HepG2 (cell line): ENCODE measurements around the gene SGCG. TPM values are rescaled to one million over a fixed set of nuclear protein-coding genes. Genes with fewer than 3 reads are reported as not detected.

Experiments
- ATAC-seq: fragments of 200-7000 bp; cut with Tn5 transposase; 3 replicates; pipeline ENCODE4 v1.9.1; 2020; ENCODE audit warnings: mild to moderate bottlenecking, moderate library complexity
- BruUV-seq: library from RNA; stranded (reverse); fragments of 400-500 nt; replicated peaks from 2 replicates; lab custom pipeline; 2021; lab: Mats Ljungman, UMichigan
- CTCF ChIA-PET: fragments of 300-600 bp; formaldehyde crosslinking; extraction: SDS; loops from one replicate; lab custom pipeline; 2021; ENCODE audit warnings: low total read pairs, inconsistent platforms, low intra/inter-chr PET ratio; lab: Yijun Ruan, JAX
- POLR2A ChIA-PET: fragments of 350-600 bp; sonication (Branson Sonifier 250); formaldehyde crosslinking; loops from one replicate; lab custom pipeline; 2020; ENCODE audit warnings: antibody characterized with exemption, inconsistent platforms; lab: Yijun Ruan, JAX
- DNase-seq: peaks from one replicate; pipeline ENCODE4 v3.0.0-alpha.2; 2015; ENCODE audit warnings: low spot score
- FAIRE-seq: peaks from 3 replicates; lab custom pipeline; 2011; peaks lifted over from hg19 to GRCh38; lab: Jason Lieb, UNC
- H2AFZ ChIP-seq: one replicate; pipeline ENCODE4 v1.6.1; 2011; ENCODE audit warnings: low read length, inconsistent platforms
- H3K27ac ChIP-seq: fragments of 300-600 bp; 3 replicates; pipeline ENCODE4 v1.8.0; 2011; ENCODE audit warnings: mixed run types, mild to moderate bottlenecking, mixed read lengths, low read length, inconsistent platforms; ENCODE audit not compliant: insufficient read depth; ENCODE audit errors: extremely low read length
- H3K27me3 ChIP-seq, 2 experiments: fragments of 200-600 bp in 1 of 2; 2 replicates in 1 of 2; 3 replicates in 1 of 2; pipeline versions ENCODE4 v1.6.0 to v1.8.0; 2011; ENCODE audit warnings: low read length in 2 of 2, mild to moderate bottlenecking in 2 of 2, moderate library complexity in 2 of 2, inconsistent platforms in 1 of 2; ENCODE audit not compliant: insufficient read depth in 2 of 2, control insufficient read depth in 1 of 2
- H3K36me3 ChIP-seq, 2 experiments: fragments of 200-600 bp in 1 of 2; replicated peaks in 1 of 2; 2 replicates in 1 of 2; 3 replicates in 1 of 2; pipeline versions ENCODE4 v1.5.1 to v1.8.0; 2011; ENCODE audit warnings: low read length in 2 of 2, inconsistent platforms in 1 of 2; ENCODE audit not compliant: insufficient read depth in 2 of 2, control insufficient read depth in 1 of 2
- H3K4me1 ChIP-seq: 2 replicates; pipeline ENCODE4 v1.5.1; 2012; ENCODE audit warnings: low read length, inconsistent platforms; ENCODE audit not compliant: insufficient read depth
- H3K4me2 ChIP-seq: 2 replicates; pipeline ENCODE4 v1.6.0; 2011; ENCODE audit warnings: low read depth, low read length, inconsistent platforms
- H3K4me3 ChIP-seq, 3 experiments: fragments of 200-600 bp in 1 of 3; sonication (generic), shearing (Covaris generic) in 1 of 3; replicated peaks in 1 of 3; 2 replicates each; pipeline ENCODE4 v1.5.1; 2011 to 2016; ENCODE audit warnings: low read length in 3 of 3, inconsistent platforms in 2 of 3, low read depth in 2 of 3, mild to moderate bottlenecking in 2 of 3, control low read depth in 1 of 3, mixed read lengths in 1 of 3; ENCODE audit not compliant: insufficient read depth in 1 of 3
- H3K79me2 ChIP-seq: one replicate; pipeline ENCODE4 v1.6.1; 2011; ENCODE audit warnings: low read length, inconsistent platforms; ENCODE audit not compliant: insufficient read depth
- H3K9ac ChIP-seq: 2 replicates; pipeline ENCODE4 v1.6.0; 2011; ENCODE audit warnings: mild to moderate bottlenecking, low read depth, low read length, inconsistent platforms; ENCODE audit not compliant: insufficient read depth
- H3K9me3 ChIP-seq: 2 replicates; pipeline ENCODE4 v1.5.1; 2012; ENCODE audit warnings: mild to moderate bottlenecking, low read length
- H4K20me1 ChIP-seq: 2 replicates; pipeline ENCODE4 v1.6.0; 2011; ENCODE audit warnings: inconsistent platforms, mild to moderate bottlenecking, low read length, moderate library complexity; ENCODE audit not compliant: insufficient read depth
- RBAK ChIP-seq: sonication (generic); formaldehyde crosslinking; IDR thresholded peaks from 2 replicates; pipeline ENCODE4 v1.5.1; 2020; ENCODE audit warnings: mild to moderate bottlenecking, missing genetic modification reagents
- SNAPC2 ChIP-seq: sonication (generic); formaldehyde crosslinking; IDR thresholded peaks from 2 replicates; pipeline ENCODE4 v1.8.1; 2022; ENCODE audit warnings: mild to moderate bottlenecking, missing genetic modification reagents
- ZFP36 ChIP-seq: fragments of 150-350 bp; IDR thresholded peaks from 2 replicates; pipeline ENCODE4 v1.6.1; 2018; ENCODE audit warnings: borderline replicate concordance, low read length, low read depth; ENCODE audit not compliant: partially characterized antibody
- ZFP41 ChIP-seq: sonication (generic); formaldehyde crosslinking; IDR thresholded peaks from 2 replicates; pipeline ENCODE4 v1.4.0; 2020; ENCODE audit warnings: mild to moderate bottlenecking, missing genetic modification reagents, borderline replicate concordance
- ZNF33A ChIP-seq: sonication (generic); formaldehyde crosslinking; IDR thresholded peaks from 2 replicates; pipeline ENCODE4 v1.5.1; 2020; ENCODE audit warnings: missing genetic modification reagents, mild to moderate bottlenecking, moderate library complexity, borderline replicate concordance
- ZNF382 ChIP-seq: sonication (generic); formaldehyde crosslinking; IDR thresholded peaks from 2 replicates; pipeline ENCODE4 v1.5.0; 2020; ENCODE audit warnings: missing genetic modification reagents, mild to moderate bottlenecking, borderline replicate concordance
- ZSCAN22 ChIP-seq: sonication (generic); formaldehyde crosslinking; IDR thresholded peaks from 2 replicates; pipeline ENCODE4 v1.4.0; 2020; ENCODE audit warnings: mild to moderate bottlenecking, missing genetic modification reagents
- whole genome bisulfite sequencing: methylation state at CpG from one replicate; pipeline ENCODE4 v1.1.6; 2017; ENCODE audit warnings: low lambda C conversion rate; 5-methylcytosine and 5-hydroxymethylcytosine counted together
- in situ Hi-C: cut with HindIII; loops from 2 replicates; pipeline ENCODE4 v1.10.0; 2017; ENCODE audit warnings: low pct_unique_long_range_greater_than_20kb; ENCODE audit not compliant: extremely low pct_ligation_motif_present
- intact Hi-C: fragments of 100-400 bp; cut with micrococcal nuclease; formaldehyde crosslinking; loops from one replicate; pipeline ENCODE4 v1.10.0; 2022; ENCODE audit not compliant: unreplicated experiment
- polyA plus RNA-seq, 8 experiments: library from polyadenylated mRNA; depleted of rRNA in 3 of 8; stranded (reverse) in 7 of 8; unstranded in 1 of 8; fragments of >200 nt; fragmentation: Illumina TruSeq in 4 of 8; extraction: Trizol in 4 of 8; gene quantifications; 2 replicates each; pipeline versions ENCODE4 v1.2.1 to v1.2.3, GENCODE V29; 2011 to 2016; ENCODE audit warnings: low read depth in 4 of 8, missing spikeins in 1 of 8, mixed read lengths in 1 of 8; ENCODE audit not compliant: insufficient read depth in 1 of 8
- total RNA-seq, 5 experiments: library from RNA; depleted of rRNA; stranded (reverse); fragments of >200 nt; fragmentation: Illumina TruSeq; extraction: Trizol; gene quantifications; 2 replicates each; pipeline ENCODE4 v1.2.3, GENCODE V29; 2016; ENCODE audit warnings: low read depth in 1 of 5
- TF ChIP-seq, protein P1 (sequence below): sonication (generic); formaldehyde crosslinking; IDR thresholded peaks from 2 replicates; pipeline ENCODE4 v1.4.0; 2020; ENCODE audit warnings: missing genetic modification reagents
- TF ChIP-seq, protein P2 (sequence below), 2 experiments: sonication (generic) in 1 of 2; formaldehyde crosslinking in 1 of 2; IDR thresholded peaks; 2 replicates each; pipeline versions ENCODE4 v1.5.1 to v1.6.1; 2011 to 2020; ENCODE audit warnings: borderline replicate concordance in 1 of 2, low read depth in 1 of 2, low read length in 1 of 2, mild to moderate bottlenecking in 1 of 2, missing genetic modification reagents in 1 of 2, moderate library complexity in 1 of 2
- TF ChIP-seq, protein P3 (sequence below): sonication (generic); formaldehyde crosslinking; IDR thresholded peaks from 2 replicates; pipeline ENCODE4 v1.5.0; 2020; ENCODE audit warnings: missing genetic modification reagents
- TF ChIP-seq, protein P4 (sequence below): sonication (generic); formaldehyde crosslinking; conservative IDR thresholded peaks from 2 replicates; pipeline ENCODE4 v1.4.0; 2020; ENCODE audit warnings: mild to moderate bottlenecking, missing genetic modification reagents, moderate library complexity

Gene SGCG
- total and polyA plus RNA-seq, 2 of the 13 experiments (the other 11 are each of a cell fraction or from before 2014, with no cell fraction given) = not detected

DNA sequence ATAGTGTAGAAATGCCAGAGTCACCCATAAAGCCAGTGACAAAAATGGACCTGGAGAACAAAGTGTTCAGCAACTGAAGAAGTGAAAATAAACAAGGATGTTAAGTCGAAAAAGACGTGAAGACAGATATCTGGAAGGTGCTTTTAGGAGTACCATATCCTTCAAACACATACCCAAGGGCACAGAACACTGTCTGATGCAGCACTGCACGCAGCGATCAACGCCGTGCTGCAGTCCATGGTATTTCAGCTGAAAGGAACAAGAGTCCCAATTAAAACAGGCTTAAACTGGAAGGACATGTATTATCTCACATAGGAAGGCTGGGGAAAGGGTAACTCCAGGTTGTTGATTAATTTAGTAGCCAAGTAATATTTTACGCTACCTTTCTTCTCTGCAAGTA lies 108.2 kb downstream of the SGCG start:
- no TSS peak for BruUV-seq
- no peak overlapping the region for H3K4me3 ChIP-seq
- no peak overlapping the region for H3K4me2 ChIP-seq
- FAIRE-seq = no peak
- H4K20me1 ChIP-seq = no peaks in the 10 kb centered on the region
- CTCF ChIA-PET = no interaction called here
- no peak for ATAC-seq
- in situ Hi-C loops = no loop called here
- 24% methylated on average over 7 of the region's 7 CpGs for WGBS
- no peak overlapping the region for H3K9ac ChIP-seq
- H3K9me3 ChIP-seq = no peaks in the 10 kb centered on the region
- POLR2A ChIA-PET = no interaction called here
- no peak overlapping the region for H3K27ac ChIP-seq
- intact Hi-C loops = no loop called here
- no peaks in the 10 kb centered on the region for H3K27me3 ChIP-seq
- no peak overlapping the region for H2AFZ ChIP-seq
- no peaks in the 10 kb centered on the region for H3K4me1 ChIP-seq
- no peak for DNase-seq
- H3K79me2 ChIP-seq = no peaks in the 10 kb centered on the region
- no peaks in the 10 kb centered on the region for H3K36me3 ChIP-seq
- TF ChIP-seq ZFP36 (no peak), ZNF382 (no peak), ZFP41 (CRISPR knock-in tag) (no peak), ZNF33A (CRISPR knock-in tag) (no peak), SNAPC2 (CRISPR knock-in tag) (no peak), RBAK (CRISPR knock-in tag) (no peak), ZSCAN22 (CRISPR knock-in tag) (no peak)
- TF ChIP-seq, protein P1, sequence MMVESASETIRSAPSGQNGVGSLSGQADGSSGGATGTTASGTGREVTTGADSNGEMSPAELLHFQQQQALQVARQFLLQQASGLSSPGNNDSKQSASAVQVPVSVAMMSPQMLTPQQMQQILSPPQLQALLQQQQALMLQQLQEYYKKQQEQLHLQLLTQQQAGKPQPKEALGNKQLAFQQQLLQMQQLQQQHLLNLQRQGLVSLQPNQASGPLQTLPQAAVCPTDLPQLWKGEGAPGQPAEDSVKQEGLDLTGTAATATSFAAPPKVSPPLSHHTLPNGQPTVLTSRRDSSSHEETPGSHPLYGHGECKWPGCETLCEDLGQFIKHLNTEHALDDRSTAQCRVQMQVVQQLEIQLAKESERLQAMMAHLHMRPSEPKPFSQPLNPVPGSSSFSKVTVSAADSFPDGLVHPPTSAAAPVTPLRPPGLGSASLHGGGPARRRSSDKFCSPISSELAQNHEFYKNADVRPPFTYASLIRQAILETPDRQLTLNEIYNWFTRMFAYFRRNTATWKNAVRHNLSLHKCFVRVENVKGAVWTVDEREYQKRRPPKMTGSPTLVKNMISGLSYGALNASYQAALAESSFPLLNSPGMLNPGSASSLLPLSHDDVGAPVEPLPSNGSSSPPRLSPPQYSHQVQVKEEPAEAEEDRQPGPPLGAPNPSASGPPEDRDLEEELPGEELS (CRISPR knock-in tag) = no peak
- TF ChIP-seq, protein P2, sequence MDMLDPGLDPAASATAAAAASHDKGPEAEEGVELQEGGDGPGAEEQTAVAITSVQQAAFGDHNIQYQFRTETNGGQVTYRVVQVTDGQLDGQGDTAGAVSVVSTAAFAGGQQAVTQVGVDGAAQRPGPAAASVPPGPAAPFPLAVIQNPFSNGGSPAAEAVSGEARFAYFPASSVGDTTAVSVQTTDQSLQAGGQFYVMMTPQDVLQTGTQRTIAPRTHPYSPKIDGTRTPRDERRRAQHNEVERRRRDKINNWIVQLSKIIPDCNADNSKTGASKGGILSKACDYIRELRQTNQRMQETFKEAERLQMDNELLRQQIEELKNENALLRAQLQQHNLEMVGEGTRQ (IDR thresholded peaks at IDR 0.05; ENCODE audit: low read depth, low read length) = no peak
- TF ChIP-seq, protein P2 (CRISPR knock-in tag; IDR thresholded peaks at IDR 0.05; ENCODE audit: borderline replicate concordance) = no peak
- TF ChIP-seq, protein P3, sequence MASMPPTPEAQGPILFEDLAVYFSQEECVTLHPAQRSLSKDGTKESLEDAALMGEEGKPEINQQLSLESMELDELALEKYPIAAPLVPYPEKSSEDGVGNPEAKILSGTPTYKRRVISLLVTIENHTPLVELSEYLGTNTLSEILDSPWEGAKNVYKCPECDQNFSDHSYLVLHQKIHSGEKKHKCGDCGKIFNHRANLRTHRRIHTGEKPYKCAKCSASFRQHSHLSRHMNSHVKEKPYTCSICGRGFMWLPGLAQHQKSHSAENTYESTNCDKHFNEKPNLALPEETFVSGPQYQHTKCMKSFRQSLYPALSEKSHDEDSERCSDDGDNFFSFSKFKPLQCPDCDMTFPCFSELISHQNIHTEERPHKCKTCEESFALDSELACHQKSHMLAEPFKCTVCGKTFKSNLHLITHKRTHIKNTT (CRISPR knock-in tag) = no peak
- TF ChIP-seq, protein P4, sequence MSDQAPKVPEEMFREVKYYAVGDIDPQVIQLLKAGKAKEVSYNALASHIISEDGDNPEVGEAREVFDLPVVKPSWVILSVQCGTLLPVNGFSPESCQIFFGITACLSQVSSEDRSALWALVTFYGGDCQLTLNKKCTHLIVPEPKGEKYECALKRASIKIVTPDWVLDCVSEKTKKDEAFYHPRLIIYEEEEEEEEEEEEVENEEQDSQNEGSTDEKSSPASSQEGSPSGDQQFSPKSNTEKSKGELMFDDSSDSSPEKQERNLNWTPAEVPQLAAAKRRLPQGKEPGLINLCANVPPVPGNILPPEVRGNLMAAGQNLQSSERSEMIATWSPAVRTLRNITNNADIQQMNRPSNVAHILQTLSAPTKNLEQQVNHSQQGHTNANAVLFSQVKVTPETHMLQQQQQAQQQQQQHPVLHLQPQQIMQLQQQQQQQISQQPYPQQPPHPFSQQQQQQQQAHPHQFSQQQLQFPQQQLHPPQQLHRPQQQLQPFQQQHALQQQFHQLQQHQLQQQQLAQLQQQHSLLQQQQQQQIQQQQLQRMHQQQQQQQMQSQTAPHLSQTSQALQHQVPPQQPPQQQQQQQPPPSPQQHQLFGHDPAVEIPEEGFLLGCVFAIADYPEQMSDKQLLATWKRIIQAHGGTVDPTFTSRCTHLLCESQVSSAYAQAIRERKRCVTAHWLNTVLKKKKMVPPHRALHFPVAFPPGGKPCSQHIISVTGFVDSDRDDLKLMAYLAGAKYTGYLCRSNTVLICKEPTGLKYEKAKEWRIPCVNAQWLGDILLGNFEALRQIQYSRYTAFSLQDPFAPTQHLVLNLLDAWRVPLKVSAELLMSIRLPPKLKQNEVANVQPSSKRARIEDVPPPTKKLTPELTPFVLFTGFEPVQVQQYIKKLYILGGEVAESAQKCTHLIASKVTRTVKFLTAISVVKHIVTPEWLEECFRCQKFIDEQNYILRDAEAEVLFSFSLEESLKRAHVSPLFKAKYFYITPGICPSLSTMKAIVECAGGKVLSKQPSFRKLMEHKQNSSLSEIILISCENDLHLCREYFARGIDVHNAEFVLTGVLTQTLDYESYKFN = no peak
